Mesendoderm (in vitro differentiated cells): ENCODE results near the gene SMPDL3B. TPM values are rescaled to one million over a fixed set of nuclear protein-coding genes. Genes with fewer than 3 reads are reported as not detected.

ENCODE experiments used
- DNase-seq: peaks from one replicate; pipeline ENCODE4 v3.0.0; 2013
- H2AK5ac ChIP-seq: 2 replicates; pipeline ENCODE4 v1.6.1; 2013; ENCODE audit warnings: low read length, inconsistent platforms
- H2BK120ac ChIP-seq: 2 replicates; pipeline ENCODE4 v1.6.1; 2013; ENCODE audit warnings: low read depth, mild to moderate bottlenecking, low read length, moderate library complexity, mixed read lengths
- H2BK15ac ChIP-seq: replicated peaks from 2 replicates; pipeline ENCODE4 v1.6.1; 2013; ENCODE audit warnings: low read depth, mild to moderate bottlenecking, moderate library complexity
- H2BK5ac ChIP-seq: 2 replicates; pipeline ENCODE4 v1.6.1; 2013; ENCODE audit warnings: low read length, inconsistent platforms
- H3K18ac ChIP-seq: 2 replicates; pipeline ENCODE4 v1.6.1; 2013; ENCODE audit warnings: mild to moderate bottlenecking, low read length, mixed read lengths
- H3K23ac ChIP-seq: one replicate; pipeline ENCODE4 v1.6.1; 2013; ENCODE audit warnings: low read length
- H3K27ac ChIP-seq: 2 replicates; pipeline ENCODE4 v1.5.1; 2013; ENCODE audit warnings: low read depth, mild to moderate bottlenecking, inconsistent platforms, low read length, moderate library complexity
- H3K27me3 ChIP-seq: 2 replicates; pipeline ENCODE4 v1.6.1; 2013; ENCODE audit warnings: low read length, control low read depth, mild to moderate bottlenecking, inconsistent platforms; ENCODE audit not compliant: insufficient read depth, poor library complexity
- H3K36me3 ChIP-seq: 2 replicates; pipeline ENCODE4 v1.6.1; 2013; ENCODE audit warnings: low read length, inconsistent platforms; ENCODE audit not compliant: control insufficient read depth, insufficient read depth
- H3K4ac ChIP-seq: one replicate; pipeline ENCODE4 v1.6.1; 2013; ENCODE audit warnings: low read depth, mild to moderate bottlenecking, low read length, moderate library complexity
- H3K4me1 ChIP-seq: 2 replicates; pipeline ENCODE4 v1.6.1; 2013; ENCODE audit warnings: low read depth, low read length, inconsistent platforms; ENCODE audit not compliant: control insufficient read depth
- H3K4me2 ChIP-seq: 2 replicates; pipeline ENCODE4 v1.6.1; 2013; ENCODE audit warnings: low read length
- H3K4me3 ChIP-seq: 2 replicates; pipeline ENCODE4 v1.5.1; 2013; ENCODE audit warnings: mild to moderate bottlenecking, low read length
- H3K56ac ChIP-seq: one replicate; pipeline ENCODE4 v1.6.1; 2013; ENCODE audit warnings: low read length
- H3K79me1 ChIP-seq: 2 replicates; pipeline ENCODE4 v1.6.1; 2013; ENCODE audit warnings: low read length, inconsistent platforms
- H3K79me2 ChIP-seq: 2 replicates; pipeline ENCODE4 v1.6.1; 2013; ENCODE audit warnings: mild to moderate bottlenecking, low read length; ENCODE audit not compliant: control insufficient read depth, insufficient read depth
- H3K9ac ChIP-seq: 2 replicates; pipeline ENCODE4 v1.6.1; 2013; ENCODE audit warnings: low read length, inconsistent platforms
- H4K5ac ChIP-seq: one replicate; pipeline ENCODE4 v1.6.1; 2013; ENCODE audit warnings: low read length
- H4K8ac ChIP-seq: one replicate; pipeline ENCODE4 v1.6.1; 2013; ENCODE audit warnings: low read depth, mild to moderate bottlenecking, control low read depth, low read length, moderate library complexity
- WGBS: extraction: QIAGEN DNeasy Blood & Tissue Kit; methylation state at CpG from one replicate; pipeline ENCODE4 v1.1.7; 2013; ENCODE audit warnings: low lambda C conversion rate, missing lambda C conversion rate; ENCODE audit not compliant: insufficient coverage; ENCODE audit errors: extremely low coverage; 5-methylcytosine and 5-hydroxymethylcytosine counted together
- polyA plus RNA-seq, 2 experiments: library from polyadenylated mRNA; stranded (reverse); fragments of 200-250 nt; gene quantifications; one replicate each; pipeline ENCODE4 v1.2.3, GENCODE V29; 2013

SMPDL3B gene, protein sequence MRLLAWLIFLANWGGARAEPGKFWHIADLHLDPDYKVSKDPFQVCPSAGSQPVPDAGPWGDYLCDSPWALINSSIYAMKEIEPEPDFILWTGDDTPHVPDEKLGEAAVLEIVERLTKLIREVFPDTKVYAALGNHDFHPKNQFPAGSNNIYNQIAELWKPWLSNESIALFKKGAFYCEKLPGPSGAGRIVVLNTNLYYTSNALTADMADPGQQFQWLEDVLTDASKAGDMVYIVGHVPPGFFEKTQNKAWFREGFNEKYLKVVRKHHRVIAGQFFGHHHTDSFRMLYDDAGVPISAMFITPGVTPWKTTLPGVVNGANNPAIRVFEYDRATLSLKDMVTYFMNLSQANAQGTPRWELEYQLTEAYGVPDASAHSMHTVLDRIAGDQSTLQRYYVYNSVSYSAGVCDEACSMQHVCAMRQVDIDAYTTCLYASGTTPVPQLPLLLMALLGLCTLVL
- polyA plus RNA-seq (2013, experiment 1 of 2), result 29.1 TPM
- polyA plus RNA-seq (2013, experiment 2 of 2), result 29.1 TPM

DNA sequence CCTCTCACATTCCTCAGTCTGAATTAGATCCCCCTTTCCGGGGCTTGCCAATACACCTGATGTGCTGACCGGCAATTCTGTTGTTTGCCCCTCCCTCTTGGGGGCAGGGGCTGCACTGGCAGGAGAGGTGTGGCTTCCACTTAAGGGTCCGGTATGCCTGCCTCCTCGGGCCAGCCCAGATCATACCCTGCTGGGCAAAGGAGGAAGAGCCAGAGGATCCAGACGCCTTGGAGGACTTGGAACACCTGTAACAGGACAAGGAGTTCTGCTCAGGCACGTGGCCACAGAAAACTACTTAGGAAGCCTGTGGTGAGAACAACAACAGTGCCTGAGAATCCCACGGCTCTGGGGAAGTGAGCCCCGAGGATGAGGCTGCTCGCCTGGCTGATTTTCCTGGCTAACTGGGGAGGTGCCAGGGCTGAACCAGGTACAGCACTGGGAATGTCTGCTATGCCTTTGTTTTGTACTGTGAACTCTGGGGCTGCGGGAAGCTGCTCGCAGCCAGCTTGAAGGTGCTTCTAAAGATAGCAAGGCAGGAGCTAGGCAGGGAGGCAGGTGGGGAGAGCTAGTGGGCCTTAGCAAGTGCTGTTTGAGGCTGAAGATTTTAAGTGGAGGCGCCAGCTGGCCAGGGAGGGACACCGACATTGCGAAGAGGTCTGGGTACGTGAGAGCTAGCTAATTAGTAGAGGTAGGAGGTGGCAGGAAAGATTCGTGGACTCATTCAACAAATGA, at the start of gene SMPDL3B:
SMPDL3B (plus strand) TSS at position 183 of the 732 bp plus-strand sequence; CDS start at position 367, 184 bp downstream.
- Histone ChIP-seq H2BK5ac (no peak within 1 kb of the TSS), H3K9ac (peak within 1 kb of the TSS; percentile 71), H4K8ac (no peak within 1 kb of the TSS), H3K23ac (no peak within 1 kb of the TSS), H3K4me1 (peaks cover 8% of the 10 kb centered on the region), H3K27me3 (no peaks in the 10 kb centered on the region), H3K4me2 (peak within 1 kb of the TSS; percentile 63), H2BK15ac (no peak within 1 kb of the TSS), H4K5ac (no peak within 1 kb of the TSS), H3K4me3 (peak within 1 kb of the TSS; percentile 22), H2AK5ac (no peak within 1 kb of the TSS), H3K79me2 (no peaks in the 10 kb centered on the region), H3K27ac (peak within 1 kb of the TSS; percentile 13), H3K56ac (peak within 1 kb of the TSS; percentile 82), H3K18ac (peak within 1 kb of the TSS; percentile 5), H3K4ac (no peak within 1 kb of the TSS), H3K79me1 (no peaks in the 10 kb centered on the region), H2BK120ac (no peak within 1 kb of the TSS), H3K36me3 (no peaks in the 10 kb centered on the region)
- WGBS, result no CpG with 5 or more reads among the region's 16 CpGs
- DNase-seq, result peak; percentile 94

DNA sequence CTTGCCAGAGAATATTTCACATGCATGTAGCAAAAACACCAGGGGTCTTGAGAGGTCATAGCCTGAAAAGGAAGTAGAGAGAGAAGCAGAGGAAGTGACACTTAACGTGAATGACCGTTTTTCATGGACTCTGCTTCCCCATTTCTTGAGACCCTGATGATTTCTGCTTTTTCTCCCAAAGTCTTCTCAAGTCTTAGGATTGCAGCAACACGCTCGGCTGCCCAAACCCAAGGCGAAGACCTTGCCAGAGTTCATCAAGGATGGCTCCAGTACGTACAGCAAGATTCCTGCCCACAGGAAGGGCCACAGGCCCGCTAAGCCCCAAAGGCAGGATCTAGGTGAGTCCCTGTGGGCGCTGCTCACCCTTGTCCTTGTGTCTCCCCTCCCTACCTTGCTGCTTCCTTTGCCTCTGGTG, 49.7 kb upstream of the SMPDL3B start:
- H3K79me2 ChIP-seq, result no peaks in the 10 kb centered on the region
- H3K4me1 ChIP-seq, result no peaks in the 10 kb centered on the region
- H3K56ac ChIP-seq, result no peak overlapping the region
- H2BK15ac ChIP-seq, result no peak overlapping the region
- DNase-seq, result no peak
- no peak overlapping the region for H3K27ac ChIP-seq
- WGBS, result no CpG with 5 or more reads among the region's 8 CpGs
- no peak overlapping the region for H3K4ac ChIP-seq
- no peak overlapping the region for H3K18ac ChIP-seq
- no peaks in the 10 kb centered on the region for H3K79me1 ChIP-seq
- H3K4me2 ChIP-seq, result no peak overlapping the region
- no peaks in the 10 kb centered on the region for H3K36me3 ChIP-seq
- H3K23ac ChIP-seq, result no peak overlapping the region
- H2BK5ac ChIP-seq, result no peak overlapping the region
- H3K27me3 ChIP-seq, result no peaks in the 10 kb centered on the region
- H3K9ac ChIP-seq, result no peak overlapping the region
- no peak overlapping the region for H4K8ac ChIP-seq
- H4K5ac ChIP-seq, result no peak overlapping the region
- no peak overlapping the region for H2BK120ac ChIP-seq
- H2AK5ac ChIP-seq, result no peak overlapping the region
- H3K4me3 ChIP-seq, result no peak overlapping the region

DNA sequence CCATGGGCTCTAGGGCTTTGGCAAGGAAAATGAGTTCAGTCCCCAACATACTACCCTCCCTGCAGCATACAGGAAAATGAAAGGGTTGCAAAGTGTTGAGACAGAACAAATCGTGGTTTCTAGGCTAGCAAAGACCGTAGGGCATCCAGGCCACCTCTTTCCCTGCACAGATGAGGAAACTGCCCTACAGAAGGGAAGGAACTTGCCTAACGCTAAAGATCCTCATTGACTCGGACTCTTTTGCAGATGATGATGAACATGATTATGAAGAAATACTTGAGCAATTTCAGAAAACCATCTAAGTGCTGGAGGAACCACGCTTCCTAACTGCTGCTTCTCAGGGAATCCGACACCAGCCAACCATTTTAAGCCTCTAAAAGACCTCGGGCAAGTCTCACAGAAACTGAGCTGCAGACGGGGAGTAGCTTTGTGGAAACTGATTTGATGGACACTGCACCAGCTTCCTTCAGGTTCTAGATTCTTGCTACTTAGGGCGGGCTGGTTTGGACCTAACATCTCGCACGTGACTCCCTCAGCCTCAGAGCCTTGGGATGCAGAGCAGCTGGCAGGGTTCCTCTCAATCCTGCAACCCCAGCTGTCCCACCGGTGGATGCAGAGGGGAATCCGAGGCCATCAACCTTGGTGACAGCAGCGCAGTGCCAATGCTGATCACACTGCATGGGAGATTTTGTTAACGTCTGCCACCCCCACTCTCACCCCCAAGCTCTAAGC, 49.0 kb upstream of the SMPDL3B start:
- Histone ChIP-seq H2BK5ac (no peak overlapping the region), H4K5ac (no peak overlapping the region), H3K36me3 (no peaks in the 10 kb centered on the region), H2BK120ac (no peak overlapping the region), H3K56ac (no peak overlapping the region), H3K18ac (no peak overlapping the region), H3K4me1 (no peaks in the 10 kb centered on the region), H2BK15ac (no peak overlapping the region), H3K27ac (no peak overlapping the region), H2AK5ac (no peak overlapping the region), H3K4me2 (no peak overlapping the region), H3K4ac (no peak overlapping the region), H4K8ac (no peak overlapping the region), H3K79me1 (no peaks in the 10 kb centered on the region), H3K23ac (no peak overlapping the region), H3K9ac (no peak overlapping the region), H3K4me3 (no peak overlapping the region), H3K27me3 (no peaks in the 10 kb centered on the region), H3K79me2 (no peaks in the 10 kb centered on the region)
- no CpG with 5 or more reads among the region's 15 CpGs for WGBS
- DNase-seq, result no peak

DNA sequence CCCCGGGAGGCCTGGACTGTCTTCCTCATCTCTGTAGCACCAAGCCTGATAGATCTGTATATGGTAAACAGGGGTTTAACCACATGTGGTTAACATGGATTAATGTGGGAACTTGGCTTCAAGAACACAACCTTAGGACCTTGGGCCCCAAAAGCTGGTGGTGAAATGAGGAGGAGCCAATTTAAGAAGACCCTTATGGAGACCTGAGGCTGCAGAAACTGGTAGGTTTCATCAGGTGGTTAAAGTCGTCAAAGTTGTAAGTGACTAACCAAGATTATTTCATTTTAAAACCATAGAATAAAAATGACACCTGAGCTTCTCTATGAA, 48.5 kb upstream of the SMPDL3B start:
- Histone ChIP-seq H3K27ac (no peak overlapping the region), H3K4me1 (no peaks in the 10 kb centered on the region), H3K79me2 (no peaks in the 10 kb centered on the region), H3K4ac (no peak overlapping the region), H4K5ac (no peak overlapping the region), H2BK15ac (no peak overlapping the region), H3K4me3 (no peak overlapping the region), H3K18ac (no peak overlapping the region), H3K56ac (no peak overlapping the region), H2BK5ac (no peak overlapping the region), H3K23ac (no peak overlapping the region), H3K79me1 (no peaks in the 10 kb centered on the region), H2BK120ac (no peak overlapping the region), H4K8ac (no peak overlapping the region), H3K9ac (no peak overlapping the region), H3K4me2 (no peak overlapping the region), H3K27me3 (no peaks in the 10 kb centered on the region), H3K36me3 (no peaks in the 10 kb centered on the region), H2AK5ac (no peak overlapping the region)
- no CpG with 5 or more reads among the region's 2 CpGs for WGBS
- DNase-seq, result no peak

DNA sequence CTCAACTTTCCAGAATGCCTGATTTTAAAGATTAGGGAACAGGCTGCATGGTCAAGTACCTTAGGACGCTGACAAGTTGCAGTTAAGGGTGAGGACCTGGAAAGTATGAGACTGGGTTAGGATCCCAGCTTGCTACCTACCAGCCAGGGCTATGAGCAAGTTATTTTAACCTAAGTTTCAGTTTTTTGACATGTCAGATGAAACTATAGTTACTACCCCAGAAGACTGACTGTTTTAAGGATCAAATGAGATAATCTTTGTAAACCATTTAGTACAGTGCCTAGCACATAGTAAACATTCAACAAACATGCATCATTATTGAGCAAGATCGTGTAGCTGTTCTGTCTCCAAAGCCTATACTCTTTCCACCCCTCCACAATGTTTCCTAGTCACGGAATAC, 48.1 kb upstream of the SMPDL3B start:
- no peaks in the 10 kb centered on the region for H3K36me3 ChIP-seq
- H3K27me3 ChIP-seq, result no peaks in the 10 kb centered on the region
- no CpG with 5 or more reads among the region's 3 CpGs for WGBS
- H3K56ac ChIP-seq, result no peak overlapping the region
- no peak overlapping the region for H3K23ac ChIP-seq
- no peak overlapping the region for H3K18ac ChIP-seq
- no peak overlapping the region for H2BK15ac ChIP-seq
- H2BK120ac ChIP-seq, result no peak overlapping the region
- no peak overlapping the region for H4K5ac ChIP-seq
- no peak overlapping the region for H2AK5ac ChIP-seq
- H3K9ac ChIP-seq, result no peak overlapping the region
- no peak overlapping the region for H2BK5ac ChIP-seq
- no peak for DNase-seq
- no peaks in the 10 kb centered on the region for H3K4me1 ChIP-seq
- no peaks in the 10 kb centered on the region for H3K79me1 ChIP-seq
- H3K4me2 ChIP-seq, result no peak overlapping the region
- H3K79me2 ChIP-seq, result no peaks in the 10 kb centered on the region
- no peak overlapping the region for H4K8ac ChIP-seq
- no peak overlapping the region for H3K4me3 ChIP-seq
- H3K4ac ChIP-seq, result no peak overlapping the region
- no peak overlapping the region for H3K27ac ChIP-seq
